ENCODE data around the gene DNAJC18.
A peak's percentile ranks its signal among the peaks of the same experiment; 100 is the strongest.

Gene DNAJC18

GRCh38 chr5:139392678-139393496 is 46.4 kb downstream of the DNAJC18 start:
- Histone ChIP-seq H3K9me2 (replicated peaks; ENCODE audit: low read depth, low read length) (no peaks in the 10 kb centered on the region), H3F3A (ENCODE audit: low read depth) (0 out of 2 replicates have a peak, but pooled peaks cover under 1% of the 10 kb centered on the region), H3K9me3 (ENCODE audit: insufficient read depth, low read depth, low read length) (no peaks in the 10 kb centered on the region), H3K27me3 (ENCODE audit: insufficient read depth, low read length, poor library complexity, severe bottlenecking) (peaks cover 8% of the 10 kb centered on the region), H2AFZ (ENCODE audit: low read length) (peak overlapping the region; percentile 92), H3K4me3 (ENCODE audit: low read length, poor library complexity, severe bottlenecking) (peak overlapping the region; percentile 96), H3K36me3 (ENCODE audit: insufficient read depth, low read length) (0 out of 2 replicates have a peak, but pooled peaks cover 6% of the 10 kb centered on the region), H3K79me2 (ENCODE audit: insufficient read depth, low read length) (peaks cover 73% of the 10 kb centered on the region), H4K20me1 (ENCODE audit: insufficient read depth, low read length, poor library complexity, severe bottlenecking) (peaks cover 14% of the 10 kb centered on the region), H3K9ac (ENCODE audit: low read depth, low read length, poor library complexity, severe bottlenecking) (peak overlapping the region; percentile 99), H3K4me2 (ENCODE audit: low read depth, low read length, poor library complexity, severe bottlenecking) (peak overlapping the region; percentile 87), H3K4me1 (ENCODE audit: insufficient read depth, low read length, poor library complexity, severe bottlenecking) (peaks cover 39% of the 10 kb centered on the region)
- TF ChIP-seq EZH2phosphoT487 (IDR thresholded peaks at IDR 0.05; ENCODE audit: borderline replicate concordance) (no peak), CTCF (conservative IDR thresholded peaks at IDR 0.05; ENCODE audit: low read length) (peak; percentile 73)

DNA sequence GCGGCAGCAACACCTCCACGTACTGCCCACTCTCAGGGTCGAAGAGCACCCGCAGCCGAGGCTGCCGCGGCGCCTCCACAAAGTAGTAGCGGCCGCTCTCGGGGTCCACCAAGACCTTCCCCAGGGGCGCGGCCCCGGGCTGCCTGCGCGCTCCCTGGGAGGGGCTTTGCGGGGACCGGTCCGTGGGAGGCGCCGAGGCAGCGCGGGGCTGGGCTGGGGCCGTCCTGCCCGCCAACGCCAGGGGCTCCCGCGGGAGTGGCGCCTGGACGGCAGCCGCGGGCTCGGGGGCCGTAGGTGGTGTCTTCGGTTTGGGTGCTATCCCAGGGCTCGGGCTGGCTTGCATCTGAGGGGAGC is 47.0 kb downstream of the DNAJC18 start:
- peak overlapping the region; percentile 87 for H3K4me2 ChIP-seq (ENCODE audit: low read depth, low read length, poor library complexity, severe bottlenecking)
- H3K9me2 ChIP-seq (replicated peaks; ENCODE audit: low read depth, low read length), result no peaks in the 10 kb centered on the region
- H4K20me1 ChIP-seq (ENCODE audit: insufficient read depth, low read length, poor library complexity, severe bottlenecking), result peaks cover 18% of the 10 kb centered on the region
- TF ChIP-seq EZH2phosphoT487 (IDR thresholded peaks at IDR 0.05; ENCODE audit: borderline replicate concordance) (no peak), CTCF (conservative IDR thresholded peaks at IDR 0.05; ENCODE audit: low read length) (no peak)
- H3K4me3 ChIP-seq (ENCODE audit: low read length, poor library complexity, severe bottlenecking), result peak overlapping the region; percentile 96
- peaks cover 44% of the 10 kb centered on the region for H3K4me1 ChIP-seq (ENCODE audit: insufficient read depth, low read length, poor library complexity, severe bottlenecking)
- 0 out of 2 replicates have a peak, but pooled peaks cover 3% of the 10 kb centered on the region for H3F3A ChIP-seq (ENCODE audit: low read depth)
- peaks cover 79% of the 10 kb centered on the region for H3K79me2 ChIP-seq (ENCODE audit: insufficient read depth, low read length)
- H3K9ac ChIP-seq (ENCODE audit: low read depth, low read length, poor library complexity, severe bottlenecking), result peak overlapping the region; percentile 99
- H3K27me3 ChIP-seq (ENCODE audit: insufficient read depth, low read length, poor library complexity, severe bottlenecking), result peaks cover 8% of the 10 kb centered on the region
- H3K9me3 ChIP-seq (ENCODE audit: insufficient read depth, low read depth, low read length), result no peaks in the 10 kb centered on the region
- 0 out of 2 replicates have a peak, but pooled peaks cover 7% of the 10 kb centered on the region for H3K36me3 ChIP-seq (ENCODE audit: insufficient read depth, low read length)
- H2AFZ ChIP-seq (ENCODE audit: low read length), result peak overlapping the region; percentile 50; the same call in 1 of the 2 replicates

GRCh38 chr5:139391570-139392323 is 47.6 kb downstream of the DNAJC18 start:
- H3F3A ChIP-seq (ENCODE audit: low read depth), result 0 out of 2 replicates have a peak, but pooled peaks cover 3% of the 10 kb centered on the region
- peak overlapping the region; percentile 50; the same call in 1 of the 2 replicates for H2AFZ ChIP-seq (ENCODE audit: low read length)
- no peaks in the 10 kb centered on the region for H3K9me2 ChIP-seq (replicated peaks; ENCODE audit: low read depth, low read length)
- peaks cover 7% of the 10 kb centered on the region; the same call in 1 of the 2 replicates for H3K36me3 ChIP-seq (ENCODE audit: insufficient read depth, low read length)
- H3K79me2 ChIP-seq (ENCODE audit: insufficient read depth, low read length), result peaks cover 84% of the 10 kb centered on the region
- H4K20me1 ChIP-seq (ENCODE audit: insufficient read depth, low read length, poor library complexity, severe bottlenecking), result peaks cover 22% of the 10 kb centered on the region
- H3K4me2 ChIP-seq (ENCODE audit: low read depth, low read length, poor library complexity, severe bottlenecking), result peak overlapping the region; percentile 87
- H3K4me1 ChIP-seq (ENCODE audit: insufficient read depth, low read length, poor library complexity, severe bottlenecking), result peaks cover 50% of the 10 kb centered on the region
- TF ChIP-seq CTCF (conservative IDR thresholded peaks at IDR 0.05; ENCODE audit: low read length) (no peak), EZH2phosphoT487 (IDR thresholded peaks at IDR 0.05; ENCODE audit: borderline replicate concordance) (no peak)
- H3K27me3 ChIP-seq (ENCODE audit: insufficient read depth, low read length, poor library complexity, severe bottlenecking), result peaks cover 8% of the 10 kb centered on the region
- peak overlapping the region; percentile 99 for H3K9ac ChIP-seq (ENCODE audit: low read depth, low read length, poor library complexity, severe bottlenecking)
- no peaks in the 10 kb centered on the region for H3K9me3 ChIP-seq (ENCODE audit: insufficient read depth, low read depth, low read length)
- peak overlapping the region; percentile 96 for H3K4me3 ChIP-seq (ENCODE audit: low read length, poor library complexity, severe bottlenecking)
